Measurements from ENCODE around the gene LSM7. TPM values are rescaled to one million over a fixed set of nuclear protein-coding genes. Genes with fewer than 3 reads are reported as not detected.

LSM7 gene
- total and polyA plus RNA-seq, 9 of the 15 experiments (the other 6 are each of a cell fraction or from before 2014, with no cell fraction given), result 40.5 to 690 (median 265) TPM

GRCh38 chr19:2365201-2365970 lies 37.0 kb upstream of the LSM7 start:
- Histone ChIP-seq H3K4me1 (replicated peaks in 1 of 2; ENCODE audit: control insufficient read depth in 2 of 2, insufficient read depth in 2 of 2, low read length in 2 of 2) (peaks cover 0 to 20% of the 10 kb centered on the region in 2 experiments; a peak in 2 of 5 replicates), H3K36me3 (ENCODE audit: control insufficient read depth, insufficient read depth, low read length) (no peaks in the 10 kb centered on the region), H4K20me1 (replicated peaks; ENCODE audit: control insufficient read depth, insufficient read depth, low read length) (no peaks in the 10 kb centered on the region; the same call in 1 of the 2 replicates), H3K27me3 (ENCODE audit: control insufficient read depth in 2 of 2, insufficient read depth in 2 of 2, low read length in 2 of 2) (peaks cover 7 to 27% of the 10 kb centered on the region in 2 experiments; a peak in 4 of 5 replicates), H3K4me2 (ENCODE audit: insufficient read depth, low read length) (no peak overlapping the region), H3K4me3 (no peak overlapping the region), H3K9me3 (replicated peaks; ENCODE audit: control insufficient read depth, insufficient read depth, low read depth, low read length) (peaks cover 4% of the 10 kb centered on the region; the same call in 1 of the 2 replicates), H3K9ac (ENCODE audit: insufficient read depth in 1 of 2, low read depth in 2 of 2, low read length in 2 of 2) (no peak overlapping the region), H3K27ac (ENCODE audit: extremely low read depth, low read depth, low read length) (no peak overlapping the region), H3K79me2 (ENCODE audit: control insufficient read depth, insufficient read depth, low read length) (no peaks in the 10 kb centered on the region), H3K9me1 (ENCODE audit: control insufficient read depth, insufficient read depth, low read length) (peaks cover 5% of the 10 kb centered on the region), H2AFZ (ENCODE audit: low read depth, low read length) (no peak overlapping the region)
- in situ Hi-C loops (cut with MboI) (no loop called here), intact Hi-C loops (cut with micrococcal nuclease) (no loop called here)
- no peak for DNase-seq (ENCODE audit: extremely low read depth in 1 of 4, low spot score in 3 of 4)
- no TSS peak for BruUV-seq (replicated peaks)
- TF ChIP-seq ZNF121 (CRISPR knock-in tag; conservative IDR thresholded peaks at IDR 0.05), result peak; percentile 98
- peak; percentile 31 for TF ChIP-seq MEIS2 (IDR thresholded peaks at IDR 0.05; ENCODE audit: partially characterized antibody)
- peak; percentile 58 for TF ChIP-seq BCOR (IDR thresholded peaks at IDR 0.05)
- no peak for TF ChIP-seq L3MBTL2 (IDR thresholded peaks at IDR 0.05)
- ChIA-PET POLR2A (interaction anchor here (0.6 to 0.7 kb wide), 2 partner anchors 13 to 18 kb away, joined by 3 to 6 read pairs; no protein-coding TSS in a partner anchor), CTCF (ENCODE audit: low intra/inter-chr PET ratio) (interaction anchor here (0.6 kb wide), 1 partner anchor 29 kb away, joined by 6 read pairs; no protein-coding TSS in a partner anchor)
- ATAC-seq, result no peak
- FAIRE-seq, result no peak
- WGBS (ENCODE audit: insufficient coverage, low coverage, missing lambda C conversion rate), result 51% methylated on average over 10 of the region's 10 CpGs

GRCh38 chr19:2363419-2363818 lies 35.0 kb upstream of the LSM7 start:
- ATAC-seq, result no peak
- in situ Hi-C loops (cut with MboI), result no loop called here

More at GRCh38 chr19:2363419-2363818, 35.0 kb upstream of the LSM7 start:
- FAIRE-seq, result no peak
- DNase-seq (ENCODE audit: extremely low read depth in 1 of 4, low spot score in 3 of 4), result no peak
- H3K27me3 ChIP-seq (ENCODE audit: control insufficient read depth in 2 of 2, insufficient read depth in 2 of 2, low read length in 2 of 2), result peaks cover 15 to 41% of the 10 kb centered on the region in 2 experiments; a peak in 4 of 5 replicates
- H3K4me3 ChIP-seq, result no peak overlapping the region
- no peaks in the 10 kb centered on the region for H3K79me2 ChIP-seq (ENCODE audit: control insufficient read depth, insufficient read depth, low read length)
- H3K27ac ChIP-seq (ENCODE audit: extremely low read depth, low read depth, low read length), result no peak overlapping the region
- no peaks in the 10 kb centered on the region for H3K36me3 ChIP-seq (ENCODE audit: control insufficient read depth, insufficient read depth, low read length)
- H3K4me2 ChIP-seq (ENCODE audit: insufficient read depth, low read length), result no peak overlapping the region
- WGBS (ENCODE audit: insufficient coverage, low coverage, missing lambda C conversion rate), result 12% methylated on average over 4 of the region's 17 CpGs
- TF ChIP-seq ZNF740 (CRISPR knock-in tag; IDR thresholded peaks at IDR 0.05) (peak; percentile 33; the same call in 1 of the 2 replicates), ZNF740 (tag; IDR thresholded peaks at IDR 0.05) (no peak), CBX3 (IDR thresholded peaks at IDR 0.05; ENCODE audit: borderline replicate concordance in 1 of 2, low read length in 2 of 2) (no peak), RNF2 (IDR thresholded peaks at IDR 0.05) (no peak), FOS (IDR thresholded peaks at IDR 0.05; ENCODE audit: extremely low read depth, insufficient read length) (no peak), ASH1L (IDR thresholded peaks at IDR 0.05; ENCODE audit: borderline replicate concordance, low read depth, partially characterized antibody) (no peak), FOXM1 (IDR thresholded peaks at IDR 0.05; ENCODE audit: low read depth) (no peak), FOXM1 (CRISPR knock-in tag; IDR thresholded peaks at IDR 0.05; ENCODE audit: low read depth) (no peak)
- intact Hi-C loops (cut with micrococcal nuclease), result no loop called here
- H3K9me3 ChIP-seq (replicated peaks; ENCODE audit: control insufficient read depth, insufficient read depth, low read depth, low read length), result no peaks in the 10 kb centered on the region; the same call in 1 of the 2 replicates
- no peak overlapping the region for H2AFZ ChIP-seq (ENCODE audit: low read depth, low read length)
- BruUV-seq (replicated peaks), result no TSS peak
- 0 out of 4 replicates have a peak overlapping the region, but pooled peaks of 1 of the 2 experiments have one; percentile 10 for H3K9ac ChIP-seq (ENCODE audit: insufficient read depth in 1 of 2, low read depth in 2 of 2, low read length in 2 of 2)
- CTCF ChIA-PET (ENCODE audit: low intra/inter-chr PET ratio), result no interaction called here
- POLR2A ChIA-PET, result interaction anchor here (1.0 kb wide), 1 partner anchor 17 kb away, joined by 3 read pairs; no protein-coding TSS in a partner anchor
- H3K4me1 ChIP-seq (replicated peaks in 1 of 2; ENCODE audit: control insufficient read depth in 2 of 2, insufficient read depth in 2 of 2, low read length in 2 of 2), result peaks cover 0 to 31% of the 10 kb centered on the region in 2 experiments; a peak in 3 of 5 replicates
- H3K9me1 ChIP-seq (ENCODE audit: control insufficient read depth, insufficient read depth, low read length), result peaks cover 5% of the 10 kb centered on the region
- H4K20me1 ChIP-seq (replicated peaks; ENCODE audit: control insufficient read depth, insufficient read depth, low read length), result no peaks in the 10 kb centered on the region; the same call in 1 of the 2 replicates

All from K562 (cell line).